ENCODE results near the gene ATXN7L2. TPM values are rescaled to one million over a fixed set of nuclear protein-coding genes. Genes with fewer than 3 reads are reported as not detected.

ATXN7L2 gene
- polyA plus RNA-seq, 3 donors = 1.1 to 3.6 (median 1.7) TPM

DNA sequence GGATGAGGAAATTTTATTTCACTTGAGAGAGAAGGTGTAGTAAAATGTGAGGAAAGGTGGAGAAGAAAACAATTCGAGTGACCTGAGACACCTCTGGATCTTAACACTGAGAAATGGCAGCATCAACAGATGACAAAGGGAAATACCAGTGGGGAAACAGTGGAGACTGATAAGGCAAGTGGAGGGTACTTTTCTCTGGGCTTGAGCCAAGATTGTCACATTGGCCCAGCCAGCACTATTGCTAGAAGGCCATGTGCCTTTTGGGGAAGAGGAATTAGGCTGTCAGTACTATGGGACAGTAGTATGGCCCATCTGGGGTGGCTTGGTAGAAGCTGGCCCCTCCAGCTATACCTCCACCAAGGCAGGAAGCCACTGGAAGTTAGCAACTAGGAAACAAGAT is 9.0 kb upstream of the ATXN7L2 start:
- no peak overlapping the region for H3K27ac Mint-ChIP-seq
- WGBS (ENCODE audit: insufficient coverage) = 50% methylated on average over 1 of the region's 1 CpG
- H3K9me3 Mint-ChIP-seq = peaks cover 0 to 4% (median 0%) of the 10 kb centered on the region in 7 donors
- H3K27me3 ChIP-seq (ENCODE audit: control insufficient read depth in 2 of 2, insufficient read depth in 2 of 2, low read length in 2 of 2) = peaks cover 19 to 33% of the 10 kb centered on the region in 2 donors
- no peak overlapping the region for H3K4me3 Mint-ChIP-seq
- intact Hi-C loops (cut with micrococcal nuclease) = no loop called here
- TF ChIP-seq, protein P1, sequence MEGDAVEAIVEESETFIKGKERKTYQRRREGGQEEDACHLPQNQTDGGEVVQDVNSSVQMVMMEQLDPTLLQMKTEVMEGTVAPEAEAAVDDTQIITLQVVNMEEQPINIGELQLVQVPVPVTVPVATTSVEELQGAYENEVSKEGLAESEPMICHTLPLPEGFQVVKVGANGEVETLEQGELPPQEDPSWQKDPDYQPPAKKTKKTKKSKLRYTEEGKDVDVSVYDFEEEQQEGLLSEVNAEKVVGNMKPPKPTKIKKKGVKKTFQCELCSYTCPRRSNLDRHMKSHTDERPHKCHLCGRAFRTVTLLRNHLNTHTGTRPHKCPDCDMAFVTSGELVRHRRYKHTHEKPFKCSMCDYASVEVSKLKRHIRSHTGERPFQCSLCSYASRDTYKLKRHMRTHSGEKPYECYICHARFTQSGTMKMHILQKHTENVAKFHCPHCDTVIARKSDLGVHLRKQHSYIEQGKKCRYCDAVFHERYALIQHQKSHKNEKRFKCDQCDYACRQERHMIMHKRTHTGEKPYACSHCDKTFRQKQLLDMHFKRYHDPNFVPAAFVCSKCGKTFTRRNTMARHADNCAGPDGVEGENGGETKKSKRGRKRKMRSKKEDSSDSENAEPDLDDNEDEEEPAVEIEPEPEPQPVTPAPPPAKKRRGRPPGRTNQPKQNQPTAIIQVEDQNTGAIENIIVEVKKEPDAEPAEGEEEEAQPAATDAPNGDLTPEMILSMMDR (IDR thresholded peaks at IDR 0.05) = no peak
- no peak overlapping the region for H3K4me3 ChIP-seq (replicated peaks in 1 of 3; ENCODE audit: low read depth in 2 of 3, low read length in 3 of 3)
- no peaks in the 10 kb centered on the region for H3K36me3 Mint-ChIP-seq
- peaks cover 13 to 14% of the 10 kb centered on the region in 2 donors for H3K4me1 ChIP-seq (ENCODE audit: control insufficient read depth in 1 of 2, insufficient read depth in 2 of 2, low read length in 2 of 2)
- H3K36me3 ChIP-seq (replicated peaks in 1 of 2; ENCODE audit: control insufficient read depth in 1 of 2, insufficient read depth in 2 of 2, low read length in 2 of 2) = no peaks in the 10 kb centered on the region
- H4K20me1 ChIP-seq (ENCODE audit: insufficient read depth, low read length) = no peaks in the 10 kb centered on the region
- peaks cover 49 to 57% (median 51%) of the 10 kb centered on the region in 3 donors for H3K27me3 Mint-ChIP-seq (ENCODE audit: low read depth in 3 of 3)
- no peaks in the 10 kb centered on the region for H3K79me2 ChIP-seq (ENCODE audit: insufficient read depth, low read length)
- no peak overlapping the region for H2AFZ ChIP-seq (ENCODE audit: insufficient read depth, low read depth, low read length, poor library complexity, severe bottlenecking)
- H3K9me3 ChIP-seq (replicated peaks in 1 of 2; ENCODE audit: control insufficient read depth in 1 of 2, insufficient read depth in 1 of 2, low read length in 2 of 2) = peaks cover 0 to 4% of the 10 kb centered on the region in 2 donors
- no peak overlapping the region for H3K4me2 ChIP-seq (replicated peaks; ENCODE audit: extremely low read depth, low read length, poor library complexity, severe bottlenecking)
- no peak overlapping the region for H3K27ac ChIP-seq (ENCODE audit: low read depth in 1 of 2, low read length in 2 of 2)
- H3K4me1 Mint-ChIP-seq = peaks cover 18% of the 10 kb centered on the region
- no peak overlapping the region for H3K9ac ChIP-seq (ENCODE audit: insufficient read depth, low read length, poor library complexity, severe bottlenecking)
- DNase-seq = no peak

DNA sequence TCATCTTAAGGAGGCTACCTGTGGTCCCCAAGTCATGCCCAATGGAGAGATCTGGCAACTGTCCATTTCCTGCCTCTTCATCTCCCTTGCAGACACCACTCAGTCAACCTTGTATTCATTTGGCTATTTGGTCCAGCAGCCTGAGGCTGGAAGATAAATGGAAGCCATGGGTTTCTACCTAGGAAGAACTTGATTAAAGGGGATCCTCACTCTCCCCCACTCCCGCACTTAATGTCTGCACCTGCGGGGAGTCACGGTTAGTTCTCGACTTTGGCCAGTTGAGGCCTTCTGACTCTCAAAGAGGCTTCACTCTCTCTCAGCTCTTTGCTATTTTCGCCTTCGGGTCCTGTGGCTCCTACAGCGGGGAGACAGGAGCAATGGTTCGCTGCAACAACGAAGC is 8.4 kb upstream of the ATXN7L2 start:
- H3K36me3 Mint-ChIP-seq = no peaks in the 10 kb centered on the region
- DNase-seq = no peak
- H3K36me3 ChIP-seq (replicated peaks in 1 of 2; ENCODE audit: control insufficient read depth in 1 of 2, insufficient read depth in 2 of 2, low read length in 2 of 2) = no peaks in the 10 kb centered on the region
- peaks cover 13 to 14% of the 10 kb centered on the region in 2 donors for H3K4me1 ChIP-seq (ENCODE audit: control insufficient read depth in 1 of 2, insufficient read depth in 2 of 2, low read length in 2 of 2)
- H3K4me2 ChIP-seq (replicated peaks; ENCODE audit: extremely low read depth, low read length, poor library complexity, severe bottlenecking) = no peak overlapping the region
- no peak overlapping the region for H3K27ac ChIP-seq (ENCODE audit: low read depth in 1 of 2, low read length in 2 of 2)
- H3K9me3 ChIP-seq (replicated peaks in 1 of 2; ENCODE audit: control insufficient read depth in 1 of 2, insufficient read depth in 1 of 2, low read length in 2 of 2) = peaks cover 0 to 3% of the 10 kb centered on the region in 2 donors
- H3K27me3 Mint-ChIP-seq (ENCODE audit: low read depth in 3 of 3) = peaks cover 48 to 56% (median 48%) of the 10 kb centered on the region in 3 donors
- H3K4me3 Mint-ChIP-seq = no peak overlapping the region
- intact Hi-C loops (cut with micrococcal nuclease) = no loop called here
- no peak overlapping the region for H3K9ac ChIP-seq (ENCODE audit: insufficient read depth, low read length, poor library complexity, severe bottlenecking)
- no peaks in the 10 kb centered on the region for H4K20me1 ChIP-seq (ENCODE audit: insufficient read depth, low read length)
- H3K79me2 ChIP-seq (ENCODE audit: insufficient read depth, low read length) = no peaks in the 10 kb centered on the region
- H3K4me1 Mint-ChIP-seq = peaks cover 18% of the 10 kb centered on the region
- no peak overlapping the region for H2AFZ ChIP-seq (ENCODE audit: insufficient read depth, low read depth, low read length, poor library complexity, severe bottlenecking)
- TF ChIP-seq, protein P1 (IDR thresholded peaks at IDR 0.05) = no peak
- H3K9me3 Mint-ChIP-seq = peaks cover 0 to 4% (median 0%) of the 10 kb centered on the region in 7 donors
- H3K4me3 ChIP-seq (replicated peaks in 1 of 3; ENCODE audit: low read depth in 2 of 3, low read length in 3 of 3) = no peak overlapping the region
- WGBS (ENCODE audit: insufficient coverage) = 86% methylated on average over 9 of the region's 9 CpGs
- peaks cover 14 to 29% of the 10 kb centered on the region in 2 donors for H3K27me3 ChIP-seq (ENCODE audit: control insufficient read depth in 2 of 2, insufficient read depth in 2 of 2, low read length in 2 of 2)
- no peak overlapping the region for H3K27ac Mint-ChIP-seq

All from CD14-positive monocyte (primary cell).